ENCODE results near the gene DDX31.
A peak's percentile ranks its signal among the peaks of the same experiment; 100 is the strongest.

Gene DDX31

DNA sequence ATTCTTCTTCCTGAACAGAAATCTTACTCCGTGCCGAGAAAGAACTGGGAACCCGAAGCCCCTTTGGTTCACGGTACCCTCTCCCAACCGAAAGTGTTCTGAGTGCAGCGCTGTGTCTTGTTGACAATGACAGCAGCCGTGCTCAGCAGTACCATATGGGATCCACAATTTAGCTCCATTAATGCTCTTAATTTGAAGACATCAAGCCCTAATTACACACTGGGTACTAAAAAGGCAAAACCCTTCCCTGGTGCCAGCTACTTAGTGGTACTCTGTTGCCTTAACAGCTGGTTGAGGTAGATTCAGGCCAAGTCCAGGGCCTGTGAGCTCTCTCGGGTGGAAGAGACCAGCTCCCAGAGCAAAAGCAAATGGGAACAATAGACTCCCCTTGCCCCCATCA, 24.5 kb downstream of the DDX31 start:
- DNase-seq (ENCODE audit: low read depth, low spot score): no peak
- no peak overlapping the region for H3K4me3 ChIP-seq (ENCODE audit: low read length)

- DNase-seq (ENCODE audit: low read depth, low spot score): peak; percentile 17
- H3K4me3 ChIP-seq (ENCODE audit: low read length): no peak overlapping the region
Measured at GRCh38 chr9:132644251-132644650, 25.5 kb downstream of the DDX31 start.

DNA sequence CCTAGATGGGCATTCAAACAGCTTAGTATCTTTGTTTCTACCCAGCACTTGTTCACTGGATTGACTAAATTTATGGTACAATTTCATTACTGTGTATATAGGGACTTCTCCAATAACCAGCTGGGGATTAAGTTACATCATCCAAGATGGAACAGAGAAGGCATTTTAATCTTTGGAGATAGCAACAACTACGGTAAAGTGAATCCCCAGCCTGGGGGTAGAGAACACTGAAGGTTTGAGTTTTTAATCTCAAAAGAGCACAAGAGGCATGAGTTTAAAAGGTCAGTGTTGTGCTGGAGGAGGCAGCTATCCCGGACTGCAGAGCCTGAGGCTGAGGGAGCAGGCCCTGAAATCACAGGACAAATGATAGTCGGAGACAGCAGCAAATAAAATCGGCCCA, 28.6 kb downstream of the DDX31 start:
- H3K4me3 ChIP-seq (ENCODE audit: low read length): no peak overlapping the region
- DNase-seq (ENCODE audit: low read depth, low spot score): no peak

DNA sequence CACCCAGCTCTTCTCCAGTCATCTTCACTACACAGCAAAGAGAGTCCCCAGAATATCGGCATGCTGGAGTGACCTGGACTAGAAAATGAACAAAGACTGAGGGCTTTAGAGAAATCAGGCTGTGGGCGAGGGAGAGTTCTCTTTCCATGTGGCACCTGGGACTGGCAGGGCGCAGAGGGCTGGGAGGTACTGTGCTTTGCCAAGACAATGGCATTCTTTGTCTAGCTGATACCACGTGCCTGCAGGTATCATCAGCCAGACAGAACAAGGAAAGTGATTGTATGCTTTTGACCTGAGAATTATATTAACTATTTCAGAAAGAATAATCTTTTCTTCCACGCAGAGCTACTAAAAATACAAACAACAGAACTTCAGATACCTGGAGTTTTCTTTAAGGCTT, 30.5 kb downstream of the DDX31 start:
- no peak overlapping the region for H3K4me3 ChIP-seq (ENCODE audit: low read length)
- DNase-seq (ENCODE audit: low read depth, low spot score): no peak

- H3K4me3 ChIP-seq (ENCODE audit: low read length): no peak overlapping the region
- no peak for DNase-seq (ENCODE audit: low read depth, low spot score)
Measured at GRCh38 chr9:132638240-132638639, 31.5 kb downstream of the DDX31 start.

DNA sequence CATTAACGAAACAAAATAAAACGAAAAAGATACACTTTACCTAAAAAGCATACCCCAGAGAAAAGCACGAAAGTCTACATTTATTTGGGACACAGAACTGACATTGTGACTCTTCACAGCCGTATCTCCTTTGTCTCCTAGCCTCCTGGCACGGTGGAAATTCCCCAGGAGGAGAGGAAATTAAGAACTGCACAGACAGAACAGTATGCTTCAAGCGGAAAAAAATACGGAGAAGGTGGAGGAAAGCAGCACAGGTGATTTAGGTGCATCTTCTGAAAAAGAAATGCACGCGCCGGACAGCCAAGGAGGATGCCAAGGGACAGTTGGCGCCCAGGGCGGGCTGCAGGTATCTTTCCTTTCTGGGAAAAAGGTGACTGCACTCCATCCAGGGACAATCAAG, 32.0 kb downstream of the DDX31 start:
- no peak overlapping the region for H3K4me3 ChIP-seq (ENCODE audit: low read length)
- DNase-seq (ENCODE audit: low read depth, low spot score): no peak

DNA sequence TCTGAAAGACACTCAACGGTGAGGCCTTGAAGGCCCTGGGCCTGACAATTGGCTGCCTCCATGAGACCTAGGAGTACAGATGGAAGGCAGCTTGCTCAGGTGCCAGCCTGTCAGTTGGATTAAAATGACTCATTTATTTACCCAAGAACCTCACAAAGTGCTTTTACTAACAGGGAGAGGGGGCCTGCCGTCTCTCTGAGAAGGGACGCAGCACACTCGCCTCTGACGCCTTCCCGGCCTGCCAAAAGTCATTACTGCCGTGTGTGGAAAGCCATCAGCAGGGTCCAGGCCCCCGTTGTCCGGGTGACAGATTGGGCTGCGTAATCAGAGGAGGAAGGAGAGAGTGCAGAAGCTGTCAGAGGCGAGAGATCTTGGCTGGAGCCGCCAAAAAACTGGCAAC, 32.4 kb downstream of the DDX31 start:
- H3K4me3 ChIP-seq (ENCODE audit: low read length): no peak overlapping the region
- DNase-seq (ENCODE audit: low read depth, low spot score): no peak

- no peak overlapping the region for H3K4me3 ChIP-seq (ENCODE audit: low read length)
- no peak for DNase-seq (ENCODE audit: low read depth, low spot score)
Measured at GRCh38 chr9:132634327-132634726, 35.5 kb downstream of the DDX31 start.

- DNase-seq (ENCODE audit: low read depth, low spot score): no peak
- H3K4me3 ChIP-seq (ENCODE audit: low read length): no peak overlapping the region
Measured at GRCh38 chr9:132632413-132633129, 37.2 kb downstream of the DDX31 start.

DNA sequence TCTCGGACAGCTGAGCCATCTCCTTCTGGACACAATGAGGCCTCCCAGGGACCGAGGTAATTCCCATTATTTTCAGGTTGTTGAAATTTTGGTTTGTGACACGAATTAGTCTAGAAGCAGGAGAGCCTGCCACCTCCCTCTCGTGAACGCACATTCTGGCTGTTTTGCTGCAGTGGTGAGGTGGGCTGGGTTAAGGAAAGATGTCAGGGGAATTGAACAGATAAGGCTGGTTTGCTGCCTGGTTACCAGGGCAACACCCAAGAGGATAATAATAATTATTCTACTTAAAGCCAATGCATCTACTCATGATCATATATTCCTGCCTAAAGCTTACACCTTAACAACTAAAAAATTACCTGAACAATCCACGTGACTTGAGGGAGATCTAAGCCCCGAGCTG, 38.1 kb downstream of the DDX31 start:
- no peak for DNase-seq (ENCODE audit: low read depth, low spot score)
- H3K4me3 ChIP-seq (ENCODE audit: low read length): no peak overlapping the region

- no peak overlapping the region for H3K4me3 ChIP-seq (ENCODE audit: low read length)
- DNase-seq (ENCODE audit: low read depth, low spot score): no peak
Measured at GRCh38 chr9:132631280-132631679, 38.5 kb downstream of the DDX31 start.

- no peak overlapping the region for H3K4me3 ChIP-seq (ENCODE audit: low read length)
- DNase-seq (ENCODE audit: low read depth, low spot score): no peak
Measured at GRCh38 chr9:132630811-132631210, 39.0 kb downstream of the DDX31 start.

DNA sequence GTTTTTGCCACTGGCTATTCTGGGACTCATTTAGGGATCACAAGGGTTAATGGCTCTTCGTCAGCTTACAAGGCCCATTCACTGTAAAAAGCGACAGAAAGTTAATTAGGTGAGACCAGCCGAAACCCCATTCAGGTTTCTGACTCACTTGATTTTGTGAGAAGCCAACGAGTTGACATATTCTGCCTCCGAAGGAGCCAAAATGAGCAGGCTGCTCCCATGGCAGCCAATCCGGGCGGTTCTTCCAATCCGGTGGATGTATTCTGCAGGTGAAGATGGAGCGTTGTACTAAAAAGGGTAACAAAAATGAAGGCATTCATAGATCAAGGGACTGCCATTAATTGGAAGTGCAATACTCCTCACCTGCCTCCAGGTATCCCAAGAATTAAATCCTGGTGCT, 39.7 kb downstream of the DDX31 start:
- no peak for DNase-seq (ENCODE audit: low read depth, low spot score)
- no peak overlapping the region for H3K4me3 ChIP-seq (ENCODE audit: low read length)

DNA sequence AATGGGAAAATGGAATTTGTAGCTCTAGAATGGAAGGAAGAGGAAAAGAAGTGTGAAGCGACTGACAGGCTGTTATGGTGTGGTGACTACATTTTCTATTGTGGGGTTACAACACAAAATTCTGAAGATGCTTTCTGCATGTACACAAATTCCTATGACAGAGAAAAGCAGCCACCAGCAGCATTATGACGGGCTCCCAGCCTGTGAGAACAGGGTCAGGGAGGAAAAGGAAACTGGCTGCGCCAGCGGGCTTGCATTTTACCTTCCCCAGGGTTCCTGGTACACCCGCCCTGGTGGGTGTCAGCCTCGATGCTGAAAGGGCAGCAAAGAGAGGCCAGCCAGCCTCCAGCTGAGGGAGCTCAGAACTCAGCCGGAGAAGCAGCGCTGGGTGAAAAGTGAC, 41.0 kb downstream of the DDX31 start:
- DNase-seq (ENCODE audit: low read depth, low spot score): no peak

DNA sequence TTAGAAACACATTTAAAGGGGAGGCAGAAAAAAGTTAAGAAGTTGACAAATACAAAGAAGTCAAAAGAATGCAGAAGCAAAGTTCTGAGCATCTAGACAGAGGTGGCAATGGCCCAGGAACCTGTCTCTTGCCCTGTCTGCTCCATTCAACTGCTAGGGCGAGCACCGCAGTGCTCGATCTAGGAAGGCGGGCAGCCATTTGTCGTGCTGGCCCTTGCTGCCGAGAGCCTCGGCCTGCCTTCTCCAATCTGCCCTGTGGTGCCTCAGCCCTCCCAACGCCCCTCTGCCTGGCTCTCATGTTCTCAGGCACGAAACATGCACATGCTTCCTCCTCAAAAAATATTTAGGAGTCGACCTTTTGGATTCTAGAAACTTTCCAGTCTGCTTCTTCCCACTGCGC, 42.2 kb downstream of the DDX31 start:
- H3K4me3 ChIP-seq (ENCODE audit: low read length): no peak overlapping the region
- no peak for DNase-seq (ENCODE audit: low read depth, low spot score)

More for the DNA sequence above, 41.0 kb downstream of the DDX31 start:
- H3K4me3 ChIP-seq (ENCODE audit: low read length): no peak overlapping the region

GRCh38 chr9:132627106-132627505, 42.7 kb downstream of the DDX31 start:
- H3K4me3 ChIP-seq (ENCODE audit: low read length): no peak overlapping the region
- DNase-seq (ENCODE audit: low read depth, low spot score): no peak

DNA sequence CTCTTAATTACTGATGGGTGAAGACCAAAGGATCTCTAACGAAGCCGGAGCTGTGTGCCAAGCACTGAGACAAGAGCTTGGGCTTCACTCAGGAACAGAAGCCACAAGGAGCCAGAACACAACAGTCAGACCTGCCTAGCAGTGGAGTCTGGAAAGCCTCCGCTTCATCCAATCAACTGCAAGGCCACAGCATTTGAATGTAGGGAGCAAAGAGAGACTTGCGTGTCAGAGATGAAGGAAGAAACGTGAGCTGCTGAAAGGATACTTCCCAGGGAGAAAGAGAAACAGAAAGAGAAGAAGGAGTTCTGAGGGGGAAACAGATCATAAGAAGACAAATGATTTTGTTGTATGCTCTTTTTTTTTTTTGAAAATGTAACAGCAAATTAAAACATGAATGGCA, 43.5 kb downstream of the DDX31 start:
- no peak overlapping the region for H3K4me3 ChIP-seq (ENCODE audit: low read length)
- DNase-seq (ENCODE audit: low read depth, low spot score): no peak

DNA sequence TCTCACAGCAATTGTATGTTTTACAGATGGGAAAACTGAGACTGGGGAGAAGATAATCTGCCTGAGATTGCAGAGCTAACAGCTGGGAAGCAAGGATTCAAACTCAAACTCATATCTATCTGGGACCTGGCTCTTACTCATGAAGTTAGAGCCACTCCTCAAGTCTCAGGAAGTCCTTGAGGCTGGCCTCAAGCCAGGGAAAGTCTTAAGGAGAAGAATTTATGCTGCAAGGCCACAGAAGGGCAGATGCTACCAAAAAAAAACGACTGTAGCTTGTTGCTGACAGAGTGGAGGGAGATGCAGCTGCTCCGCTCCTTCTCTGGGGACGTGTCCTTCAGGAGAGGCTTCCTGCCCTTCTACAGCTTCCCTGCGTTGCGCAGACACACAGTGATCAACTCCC, 47.6 kb downstream of the DDX31 start:
- DNase-seq (ENCODE audit: low read depth, low spot score): no peak
- no peak overlapping the region for H3K4me3 ChIP-seq (ENCODE audit: low read length)

DNA sequence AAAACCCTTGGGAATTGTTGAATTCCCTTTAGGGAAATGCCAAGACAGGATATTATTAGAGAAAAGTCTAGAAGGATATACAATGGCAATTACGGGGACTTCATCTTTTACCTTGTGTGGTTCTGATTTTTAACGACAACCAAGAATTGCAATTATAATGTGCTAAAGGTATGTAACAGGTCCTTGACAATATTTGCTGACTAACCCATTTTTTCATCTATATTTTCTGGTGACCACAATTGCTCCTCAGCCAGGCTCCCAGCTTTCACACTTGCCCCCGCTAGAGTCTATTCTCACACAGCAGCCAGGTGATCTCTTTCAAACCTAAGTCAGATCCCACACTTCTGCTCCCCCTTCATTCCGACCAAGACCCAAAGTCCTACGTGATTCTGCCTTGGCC, 53.1 kb downstream of the DDX31 start:
- no peak overlapping the region for H3K4me3 ChIP-seq (ENCODE audit: low read length)

GRCh38 chr9:132615774-132616173, 54.0 kb downstream of the DDX31 start:
- no peak for DNase-seq (ENCODE audit: low read depth, low spot score)
- no peak overlapping the region for H3K4me3 ChIP-seq (ENCODE audit: low read length)

More for the DNA sequence above, 53.1 kb downstream of the DDX31 start:
- no peak for DNase-seq (ENCODE audit: low read depth, low spot score)

- no peak overlapping the region for H3K4me3 ChIP-seq (ENCODE audit: low read length)
Measured at GRCh38 chr9:132614324-132614723, 55.5 kb downstream of the DDX31 start.

GRCh38 chr9:132610661-132611060, 59.1 kb downstream of the DDX31 start:
- DNase-seq (ENCODE audit: low read depth, low spot score): no peak

More at GRCh38 chr9:132614324-132614723, 55.5 kb downstream of the DDX31 start:
- DNase-seq (ENCODE audit: low read depth, low spot score): no peak

More at GRCh38 chr9:132610661-132611060, 59.1 kb downstream of the DDX31 start:
- H3K4me3 ChIP-seq (ENCODE audit: low read length): no peak overlapping the region

Measured in Jurkat, Clone E6-1 (cell line).